ENCODE results near the gene MTARC2.
"Not testable (repeated sequence)": the region's sequence is repeated elsewhere in the genome, so short reads cannot be mapped to it uniquely, and the experiment has no call there.

MTARC2 gene

GRCh38 chr1:220733086-220733601 lies 15.0 kb upstream of the MTARC2 start:
- peak; percentile 64 to 72 for DNase-seq

GRCh38 chr1:220734571-220735326 lies 13.4 kb upstream of the MTARC2 start:
- no peak for DNase-seq

- not testable (repeated sequence) for DNase-seq
Observed at GRCh38 chr1:220736283-220736682, 11.8 kb upstream of the MTARC2 start.

- no peak for DNase-seq
Observed at GRCh38 chr1:220741349-220741748, 6.8 kb upstream of the MTARC2 start.

DNA sequence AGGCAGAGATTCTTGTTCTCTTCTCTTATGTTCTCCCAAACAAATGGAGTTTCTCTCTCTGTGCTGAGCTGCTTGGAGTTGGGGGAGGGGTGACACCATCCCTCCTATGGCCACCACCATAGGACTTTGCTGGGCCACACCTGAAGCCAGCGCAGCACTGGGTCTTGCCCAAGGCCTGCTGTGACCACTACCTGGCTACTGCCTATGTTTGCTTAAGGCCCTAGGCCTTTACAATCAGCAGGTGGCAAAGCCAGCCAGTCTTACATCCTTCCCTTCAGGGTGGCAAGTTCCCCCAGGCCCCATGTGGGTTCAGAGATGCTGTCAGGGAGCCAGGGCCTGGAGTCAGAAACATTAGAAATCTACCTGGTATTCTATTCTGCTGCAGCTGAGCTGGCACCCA lies 6.3 kb upstream of the MTARC2 start:
- no peak for DNase-seq

- DNase-seq: no peak
Observed at GRCh38 chr1:220742520-220742919, 5.6 kb upstream of the MTARC2 start.

- no peak for DNase-seq
Observed at GRCh38 chr1:220746851-220747250, 1.3 kb upstream of the MTARC2 start.

GRCh38 chr1:220747437-220748088 lies 559 bp upstream of the MTARC2 start:
- DNase-seq: no peak

DNA sequence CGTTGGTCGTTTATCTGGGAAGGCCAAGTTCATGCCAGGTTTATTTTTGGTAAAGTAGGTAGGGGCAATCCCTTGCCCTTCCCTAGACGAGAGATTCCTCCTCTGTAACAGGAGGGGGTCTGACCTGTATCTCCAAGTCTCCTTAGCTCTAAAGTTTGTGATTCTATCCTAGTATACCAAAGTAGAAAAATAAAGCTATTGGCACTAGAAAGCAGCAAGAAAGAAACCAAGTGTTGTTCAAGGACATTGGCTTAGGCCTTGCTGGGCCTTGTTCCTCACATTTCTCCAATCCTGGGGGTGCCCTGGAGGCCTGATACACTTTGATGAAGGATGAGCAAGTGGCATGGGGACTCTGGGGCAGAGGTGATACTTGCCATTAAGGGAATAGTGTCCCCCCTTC lies 814 bp downstream of the MTARC2 start:
- no peak for DNase-seq

- DNase-seq: no peak
Observed at GRCh38 chr1:220750131-220750515, 2.0 kb downstream of the MTARC2 start.

GRCh38 chr1:220751111-220751510 lies 3.0 kb downstream of the MTARC2 start:
- DNase-seq: no peak

- DNase-seq: no peak
Observed at GRCh38 chr1:220754212-220754917, 6.2 kb downstream of the MTARC2 start.

DNA sequence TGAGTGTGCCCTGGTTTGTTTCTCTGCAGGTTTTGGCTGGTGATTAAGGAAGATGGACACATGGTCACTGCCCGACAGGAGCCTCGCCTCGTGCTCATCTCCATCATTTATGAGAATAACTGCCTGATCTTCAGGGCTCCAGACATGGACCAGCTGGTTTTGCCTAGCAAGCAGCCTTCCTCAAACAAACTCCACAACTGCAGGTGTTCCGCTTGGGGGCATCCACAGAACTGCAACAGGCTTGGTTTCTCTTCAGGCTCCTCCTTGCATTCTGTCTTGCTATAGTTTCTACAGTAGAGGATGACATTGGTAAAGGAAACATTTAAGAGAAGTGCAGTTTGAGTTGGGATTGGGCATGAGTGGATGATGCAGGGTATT lies 6.8 kb downstream of the MTARC2 start:
- no peak for DNase-seq

- no peak for DNase-seq
Observed at GRCh38 chr1:220755309-220755708, 7.2 kb downstream of the MTARC2 start.

DNA sequence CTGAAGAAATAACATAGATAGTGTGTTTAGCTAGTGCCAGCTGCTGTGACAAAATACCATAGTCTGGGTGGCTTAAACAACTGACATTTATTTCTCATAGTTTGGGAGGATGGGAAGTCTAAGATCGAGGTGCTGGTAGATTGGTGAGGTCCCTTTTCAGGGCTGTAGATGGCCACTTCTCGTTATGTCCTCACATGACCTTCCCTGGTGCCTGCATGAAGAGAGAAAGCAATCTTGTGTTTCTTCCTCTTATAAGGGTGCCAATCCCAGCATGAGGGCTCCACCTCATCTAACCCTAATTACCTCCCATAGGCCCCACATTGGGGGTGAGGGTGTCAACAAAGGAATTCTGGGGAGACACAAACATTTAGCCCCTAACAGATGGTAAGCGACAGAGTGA lies 9.3 kb downstream of the MTARC2 start:
- DNase-seq: no peak

- no peak for DNase-seq
Observed at GRCh38 chr1:220759147-220759546, 11.0 kb downstream of the MTARC2 start.

- DNase-seq: no peak
Observed at GRCh38 chr1:220761688-220762427, 13.7 kb downstream of the MTARC2 start.

DNA sequence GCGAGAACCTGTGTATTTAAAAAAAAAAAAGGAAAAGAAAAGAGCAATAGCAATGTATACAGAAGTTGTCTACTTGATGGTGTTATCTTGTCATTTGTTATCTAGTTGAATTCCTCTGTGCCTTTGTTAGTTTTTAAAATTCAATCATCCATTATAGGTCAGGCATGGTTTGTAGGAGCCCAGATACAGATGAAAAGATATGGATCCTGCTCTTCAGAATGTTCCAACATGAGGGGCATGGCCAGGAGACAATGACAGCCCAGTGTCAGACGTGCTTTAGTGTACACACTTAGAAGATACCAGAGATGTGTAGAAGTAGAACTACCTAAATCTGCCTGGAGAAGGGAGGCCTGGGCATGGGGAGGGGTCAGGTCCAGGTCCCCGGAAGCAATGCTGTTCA lies 16.6 kb downstream of the MTARC2 start:
- no peak for DNase-seq

DNA sequence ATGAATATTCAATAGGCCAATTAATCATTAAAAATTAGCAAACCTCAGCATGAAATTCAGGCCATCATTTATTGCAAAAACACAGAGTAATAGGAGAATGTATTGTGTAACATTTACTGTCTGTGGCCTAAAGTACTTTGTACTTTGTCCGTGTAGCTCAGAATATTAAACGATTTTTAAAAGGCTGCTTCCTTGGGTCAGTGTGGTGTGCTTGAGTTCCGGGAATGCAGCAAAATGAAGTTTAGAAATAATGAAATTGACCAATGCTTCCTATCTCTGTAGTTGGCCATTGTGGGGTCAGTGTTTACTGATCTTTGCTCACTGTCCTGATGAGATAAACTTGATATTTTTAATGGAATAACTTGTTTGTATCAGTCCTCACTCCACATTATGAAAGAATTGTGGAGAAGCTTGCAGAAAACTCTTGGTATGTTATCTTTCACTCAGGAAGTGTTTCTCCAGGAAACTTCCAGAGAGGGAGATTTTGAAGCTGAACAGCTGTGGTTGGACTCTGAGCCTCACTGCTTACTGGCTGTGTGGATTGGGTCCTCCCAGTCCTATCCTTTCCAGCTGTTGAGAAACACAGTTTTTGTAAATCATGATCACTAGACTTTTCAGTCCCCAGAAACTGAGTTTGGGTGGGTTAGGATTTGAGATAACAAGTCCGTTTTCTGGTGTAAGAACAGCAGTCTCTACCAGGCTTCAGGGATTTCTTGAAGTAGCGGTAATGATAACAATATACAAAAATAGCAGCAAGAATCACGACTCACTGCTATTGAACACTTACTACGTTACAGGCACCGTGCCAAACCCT lies 19.4 kb downstream of the MTARC2 start:
- DNase-seq: no peak

GRCh38 chr1:220768126-220768601 lies 20.0 kb downstream of the MTARC2 start:
- no peak for DNase-seq

GRCh38 chr1:220769205-220769604 lies 21.1 kb downstream of the MTARC2 start:
- no peak for DNase-seq
